HG03175 (cell line): Measurements from ENCODE around the gene FAM47E.
"Not testable (repeated sequence)": the region's sequence is repeated elsewhere in the genome, so short reads cannot be mapped to it uniquely, and the experiment has no call there.

Experiments used
- ATAC-seq: cut with Tn5 transposase; IDR thresholded peaks from one replicate; pipeline ENCODE4 v1.9.1; 2021; ENCODE audit warnings: mild to moderate bottlenecking, moderate library complexity; ENCODE audit not compliant: unreplicated experiment

FAM47E gene

DNA sequence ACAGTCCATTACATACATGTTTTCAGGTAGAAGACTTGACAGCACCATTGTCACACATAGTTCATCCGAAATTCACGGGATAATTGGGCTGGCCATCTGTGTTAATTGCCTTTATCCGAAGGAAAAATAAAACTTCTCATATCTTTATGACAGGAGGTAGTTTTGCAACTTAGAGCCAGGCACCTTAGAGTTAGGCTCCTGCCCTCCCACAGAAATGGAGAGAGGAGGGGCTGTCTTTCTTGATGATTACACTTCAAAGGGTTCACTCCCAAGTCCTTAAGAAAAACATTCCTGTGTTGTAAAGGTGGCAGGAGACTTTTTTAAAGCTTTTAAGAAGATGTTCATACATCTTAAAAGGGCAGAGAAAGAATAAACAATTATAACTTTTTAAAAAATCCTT lies 27.4 kb upstream of the FAM47E start:
- ATAC-seq, result no peak

DNA sequence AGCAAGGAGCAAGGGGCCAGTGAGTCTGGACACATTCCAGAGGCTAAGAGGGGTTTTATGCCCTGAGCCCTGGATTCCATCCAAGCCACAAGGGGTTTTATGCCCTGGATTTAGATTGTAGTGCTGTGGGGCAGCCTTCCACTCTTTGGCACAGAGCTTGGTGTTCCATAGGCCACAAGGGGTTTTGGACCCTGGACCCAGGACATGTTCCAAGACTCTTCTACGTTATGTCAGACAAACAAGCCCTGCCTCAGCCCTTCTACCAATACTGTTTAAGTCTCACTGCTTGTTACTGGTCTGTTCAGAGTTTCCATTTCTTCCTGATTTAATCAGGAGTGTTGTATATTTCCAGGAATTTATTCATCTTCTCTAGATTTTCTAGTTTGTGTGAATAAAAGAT lies 25.1 kb upstream of the FAM47E start:
- no peak for ATAC-seq

DNA sequence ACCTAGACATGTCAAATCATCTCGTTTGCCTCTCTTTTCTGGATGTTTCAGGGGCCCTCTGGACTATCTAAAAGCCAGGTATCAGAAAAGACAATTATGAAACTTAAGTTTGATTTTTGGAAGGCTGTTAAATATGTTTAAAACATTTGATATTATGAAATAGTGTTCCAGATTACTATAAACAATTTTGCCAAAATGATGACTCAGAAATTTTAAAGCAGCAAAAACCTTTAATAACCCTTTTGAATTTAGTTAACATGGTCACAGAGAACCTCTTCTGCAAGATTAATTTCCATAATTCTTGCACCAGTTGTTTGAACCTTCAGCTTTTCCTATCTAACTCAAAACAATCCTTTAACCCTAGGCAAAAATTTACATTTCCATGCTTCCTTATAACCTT lies 18.8 kb upstream of the FAM47E start:
- no peak for ATAC-seq

DNA sequence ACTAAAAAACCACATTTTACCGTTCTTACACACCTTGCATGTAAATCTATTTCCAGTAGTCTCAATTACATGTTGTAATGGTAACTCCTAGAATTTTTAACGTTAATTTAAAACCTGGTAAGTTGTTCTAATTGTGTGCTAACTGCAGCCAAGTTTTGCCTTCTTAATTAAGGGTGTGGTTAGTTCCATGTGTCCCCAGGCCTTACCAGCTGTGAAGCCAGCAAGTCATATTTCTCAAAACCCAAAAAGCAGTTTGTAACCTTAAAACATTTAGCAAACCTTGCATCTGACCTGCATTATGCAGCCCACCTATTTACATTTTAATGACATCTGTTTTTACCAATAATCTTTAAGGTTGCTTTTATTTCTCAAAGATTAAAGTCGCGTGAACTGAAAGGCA lies 18.4 kb upstream of the FAM47E start:
- no peak for ATAC-seq

DNA sequence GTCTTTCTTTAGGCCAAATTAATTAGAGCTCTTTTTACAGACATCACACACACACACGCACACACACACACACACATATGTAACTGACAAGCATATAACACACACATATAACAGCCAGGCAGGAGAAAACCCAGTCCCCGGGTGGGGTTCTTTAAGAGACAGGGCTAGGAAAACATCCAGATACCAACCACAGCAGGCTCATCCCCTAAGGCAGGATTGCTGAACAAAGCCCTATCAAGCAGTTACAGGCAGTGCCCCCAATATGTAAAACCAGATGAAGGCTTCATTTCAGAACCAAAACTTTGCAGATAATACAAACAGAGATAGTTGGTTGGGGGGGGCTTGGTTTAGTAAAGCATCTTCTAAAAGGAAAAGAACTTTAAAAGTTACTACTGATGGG lies 18.0 kb upstream of the FAM47E start:
- no peak for ATAC-seq

DNA sequence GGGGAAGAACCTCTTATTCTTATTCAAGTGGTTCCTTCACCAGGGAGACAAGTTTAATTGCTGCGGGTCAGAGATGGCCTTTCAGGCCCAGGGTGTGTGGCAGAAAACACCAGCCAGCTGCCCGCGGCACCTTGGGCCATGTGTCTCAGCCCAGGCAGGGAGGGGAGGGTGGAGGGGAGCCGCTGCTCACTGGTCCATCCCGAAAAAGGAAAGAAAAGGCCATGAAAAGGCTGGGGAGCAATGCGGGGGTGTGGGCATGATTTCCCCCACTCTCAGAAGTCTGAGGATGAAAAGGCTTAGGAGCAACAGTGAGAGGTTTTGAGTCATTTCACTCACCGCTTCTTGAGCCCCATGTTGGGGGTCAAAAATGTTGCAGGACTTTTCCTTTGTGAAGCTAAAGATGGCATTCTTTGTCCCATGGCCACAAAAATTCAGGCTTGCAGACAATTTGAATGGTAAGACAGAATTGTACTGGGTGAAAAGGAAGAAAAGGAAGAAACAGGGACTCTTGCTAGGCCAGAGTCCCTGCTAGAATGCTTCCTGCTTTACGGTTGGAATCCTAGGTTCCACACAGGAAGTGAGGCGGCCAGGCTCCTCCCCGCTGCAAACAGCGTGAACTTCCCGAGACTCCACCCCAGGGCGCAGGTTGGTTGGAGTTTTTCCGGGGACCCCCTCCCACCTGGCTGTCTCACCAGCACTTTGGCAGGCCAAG lies 17.4 kb upstream of the FAM47E start:
- ATAC-seq, result no peak

DNA sequence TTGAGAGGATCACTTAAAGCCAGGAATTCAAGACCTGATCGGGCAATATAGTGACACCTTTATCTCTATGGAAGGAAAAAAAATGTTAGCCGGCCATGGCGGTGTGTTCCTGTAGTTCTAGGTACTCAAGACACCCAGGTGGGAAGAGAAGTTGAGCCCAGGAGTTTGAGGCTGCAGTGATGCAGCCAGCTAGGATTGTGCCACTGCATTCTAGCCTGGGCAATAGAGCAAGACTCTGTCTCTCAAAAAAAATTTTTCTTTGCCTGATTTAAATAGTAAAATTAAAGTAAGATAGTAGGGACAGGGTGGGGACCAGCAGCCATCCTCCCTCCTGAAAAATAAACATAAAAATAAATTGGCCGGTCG lies 16.9 kb upstream of the FAM47E start:
- no peak for ATAC-seq

- no peak for ATAC-seq
Measured at GRCh38 chr4:76235407-76235806, 16.1 kb upstream of the FAM47E start.

GRCh38 chr4:76235915-76236314 lies 15.6 kb upstream of the FAM47E start:
- ATAC-seq, result no peak

DNA sequence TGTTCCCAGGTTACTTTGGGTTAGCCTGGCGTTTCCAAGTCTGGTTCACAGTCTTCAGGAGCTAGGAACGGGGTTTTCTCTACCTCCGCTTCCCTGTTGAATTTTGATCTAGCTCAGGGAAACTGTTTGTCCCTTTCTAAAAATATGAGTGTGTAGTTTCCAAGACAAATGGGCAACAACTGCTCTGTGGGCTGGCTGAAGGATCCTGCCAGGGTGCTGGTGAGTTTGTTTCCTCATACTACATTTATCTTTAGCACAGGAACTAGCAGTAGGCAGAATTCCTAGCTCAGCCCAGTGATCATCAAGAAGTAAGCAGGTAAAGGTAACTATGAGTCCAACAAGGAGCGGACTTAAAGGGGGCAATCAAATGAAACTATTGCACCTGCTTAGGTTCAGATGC lies 13.3 kb upstream of the FAM47E start:
- ATAC-seq, result no peak

DNA sequence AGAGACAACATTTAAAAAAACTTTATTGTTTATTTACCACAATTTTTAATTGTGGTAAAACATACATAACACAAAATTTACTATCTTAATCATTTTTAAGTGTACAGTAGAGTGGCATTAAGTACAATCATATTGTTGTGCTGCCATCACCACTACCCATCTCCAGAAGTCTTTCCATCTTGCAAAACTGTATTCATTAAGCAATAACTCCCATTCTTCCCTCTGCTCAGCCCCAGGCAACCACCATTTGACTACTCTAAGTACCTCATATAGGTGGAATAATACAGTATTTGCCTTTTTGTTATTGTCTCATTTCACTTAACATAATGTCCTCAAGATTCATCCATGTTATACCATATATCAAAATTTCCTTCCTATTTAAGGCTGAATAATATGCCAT lies 12.8 kb upstream of the FAM47E start:
- no peak for ATAC-seq

DNA sequence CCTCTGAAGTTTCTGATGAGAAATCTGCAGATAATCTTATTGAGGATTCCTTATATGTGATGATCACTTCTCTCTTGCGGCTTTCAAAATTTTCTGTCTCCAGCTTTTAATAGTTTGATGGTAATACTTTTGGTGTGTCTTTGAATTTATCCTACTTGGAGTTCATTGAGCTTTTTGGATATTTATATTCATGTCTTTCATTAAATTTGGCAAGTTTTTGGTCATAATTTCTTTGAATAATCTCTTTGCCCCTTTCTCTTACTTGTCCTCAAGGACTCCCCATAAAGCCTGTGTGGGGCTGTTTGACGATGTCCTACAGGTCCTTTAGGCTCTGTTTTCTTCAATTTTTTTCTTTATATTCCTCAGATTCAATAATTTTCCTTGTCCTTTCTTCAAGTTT lies 11.3 kb upstream of the FAM47E start:
- ATAC-seq, result no peak

GRCh38 chr4:76243877-76244276 lies 7.6 kb upstream of the FAM47E start:
- ATAC-seq, result not testable (repeated sequence)

DNA sequence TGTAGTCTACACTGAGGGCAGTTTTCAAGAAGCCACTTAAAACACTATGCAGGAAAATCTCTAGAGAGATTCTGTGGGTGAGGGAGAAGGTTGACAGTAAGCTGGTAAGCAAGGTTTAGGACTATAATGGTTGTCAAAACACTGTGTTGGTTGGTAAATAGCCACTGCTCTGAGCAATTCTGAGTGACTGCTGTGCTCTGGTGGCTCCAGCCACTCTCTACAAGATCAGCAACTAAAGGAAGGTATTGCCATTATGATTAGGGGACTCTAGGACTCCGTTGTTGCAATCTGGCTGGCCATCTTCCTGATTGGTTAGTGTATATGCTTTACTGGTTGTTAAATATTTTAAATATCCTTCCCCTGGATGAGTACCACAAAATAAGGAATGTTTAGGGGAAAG lies 5.5 kb upstream of the FAM47E start:
- ATAC-seq, result no peak

DNA sequence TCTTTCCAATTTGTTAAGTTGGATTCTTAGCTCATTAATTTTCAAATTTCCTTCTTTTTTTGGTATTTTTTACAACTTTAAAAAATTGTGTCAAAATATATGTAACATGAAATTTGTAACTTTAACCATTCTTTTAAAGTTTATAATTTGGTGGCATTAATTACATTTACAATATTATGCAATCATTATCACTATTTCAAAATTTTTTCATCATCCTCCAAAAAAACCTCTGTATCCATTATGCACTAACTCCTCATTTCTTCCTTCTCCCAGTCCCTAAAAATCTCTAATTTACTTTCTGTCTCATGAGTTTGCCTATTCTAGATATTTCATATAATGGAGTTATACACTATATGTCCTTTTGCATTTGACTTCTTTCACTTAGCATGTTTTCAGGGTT lies 4.7 kb upstream of the FAM47E start:
- ATAC-seq, result no peak

- ATAC-seq, result no peak
Measured at GRCh38 chr4:76250962-76251361, 559 bp upstream of the FAM47E start.

- ATAC-seq, result no peak
Measured at GRCh38 chr4:76252271-76252653, 741 bp downstream of the FAM47E start.

GRCh38 chr4:76253511-76253910 lies 2.0 kb downstream of the FAM47E start:
- no peak for ATAC-seq

- ATAC-seq, result no peak
Measured at GRCh38 chr4:76256032-76256431, 4.5 kb downstream of the FAM47E start.

GRCh38 chr4:76256968-76257367 lies 5.4 kb downstream of the FAM47E start:
- no peak for ATAC-seq

GRCh38 chr4:76257824-76258223 lies 6.3 kb downstream of the FAM47E start:
- ATAC-seq, result no peak

DNA sequence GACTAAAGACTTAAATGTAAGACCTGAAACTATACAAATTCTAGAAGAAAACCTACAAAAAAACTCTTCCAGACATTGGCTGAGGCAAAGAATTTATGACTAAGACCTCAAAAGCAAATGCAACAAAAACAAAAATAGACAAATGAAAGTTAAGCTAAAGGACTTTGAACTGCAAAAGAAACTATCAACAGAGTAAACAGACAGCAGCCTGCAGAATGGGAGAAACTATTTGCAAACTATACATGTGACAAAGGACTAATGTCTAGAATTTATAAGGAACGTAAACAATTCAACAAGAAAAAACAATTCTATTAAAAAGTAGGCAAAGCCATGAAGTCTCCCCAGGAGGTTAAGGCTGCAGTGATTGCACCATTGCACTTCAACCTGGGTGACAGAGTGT lies 9.1 kb downstream of the FAM47E start:
- ATAC-seq, result no peak

- no peak for ATAC-seq
Measured at GRCh38 chr4:76265631-76266218, 14.2 kb downstream of the FAM47E start.
